GM23338 (cell line): Measurements from ENCODE around the gene POLA1. TPM values are rescaled to one million over a fixed set of nuclear protein-coding genes. Genes with fewer than 3 reads are reported as not detected.

ENCODE experiments used
- ATAC-seq: fragments of 200-7000 bp; cut with Tn5 transposase; 3 replicates; pipeline ENCODE4 v1.9.1; 2020
- DNase-seq: peaks from one replicate; pipeline ENCODE4 v3.0.0-alpha.2; 2015; ENCODE audit warnings: low spot score
- H2AFZ ChIP-seq: fragments of 200-600 bp; sonication (generic); 2 replicates; pipeline ENCODE4 v1.8.0; 2016; ENCODE audit warnings: antibody characterized with exemption, mild to moderate bottlenecking, moderate library complexity
- H3F3A ChIP-seq: fragments of 200-600 bp; sonication (generic); replicated peaks from 2 replicates; pipeline ENCODE4 v1.8.0; 2017; ENCODE audit warnings: antibody characterized with exemption, mixed run types, low read depth
- H3K27ac ChIP-seq: fragments of 200-600 bp; sonication (generic); 2 replicates; pipeline ENCODE4 v1.6.1; 2016; ENCODE audit warnings: low read depth
- H3K27me3 ChIP-seq: fragments of 200-600 bp; sonication (generic); 2 replicates; pipeline ENCODE4 v1.8.0; 2016; ENCODE audit warnings: mild to moderate bottlenecking, mixed run types, moderate library complexity; ENCODE audit not compliant: insufficient read depth
- H3K36me3 ChIP-seq: fragments of 200-600 bp; sonication (generic); 2 replicates; pipeline ENCODE4 v1.8.0; 2016; ENCODE audit warnings: mild to moderate bottlenecking; ENCODE audit not compliant: insufficient read depth
- H3K4me1 ChIP-seq: fragments of 200-600 bp; sonication (generic); 2 replicates; pipeline ENCODE4 v1.8.0; 2016; ENCODE audit warnings: mild to moderate bottlenecking, moderate library complexity; ENCODE audit not compliant: insufficient read depth
- H3K4me2 ChIP-seq: fragments of 200-600 bp; sonication (generic); 2 replicates; pipeline ENCODE4 v1.7.1; 2017; ENCODE audit warnings: mixed run types
- H3K4me3 ChIP-seq: fragments of 200-600 bp; sonication (generic); 2 replicates; pipeline ENCODE4 v1.6.1; 2016; ENCODE audit warnings: mixed run types
- H3K79me2 ChIP-seq: fragments of 200-600 bp; sonication (generic); replicated peaks from 2 replicates; pipeline ENCODE4 v1.8.0; 2017; ENCODE audit warnings: mild to moderate bottlenecking; ENCODE audit not compliant: insufficient read depth
- H3K9me2 ChIP-seq: fragments of 200-600 bp; sonication (generic); 2 replicates; pipeline ENCODE4 v1.8.0; 2017; ENCODE audit not compliant: insufficient read depth
- H4K20me1 ChIP-seq: fragments of 200-600 bp; sonication (generic); replicated peaks from 2 replicates; pipeline ENCODE4 v1.8.0; 2017; ENCODE audit warnings: mild to moderate bottlenecking; ENCODE audit not compliant: insufficient read depth
- H3K27ac Mint-ChIP-seq: 2 replicates; pipeline ENCODE4 v1.8.0; 2020; ENCODE audit warnings: inconsistent platforms, mild to moderate bottlenecking, moderate library complexity, mixed read lengths
- H3K27me3 Mint-ChIP-seq: 3 replicates; pipeline ENCODE4 v1.8.0; 2022; ENCODE audit warnings: low read depth, mild to moderate bottlenecking, moderate library complexity, mixed read lengths, inconsistent platforms; ENCODE audit not compliant: insufficient read depth, poor library complexity
- H3K36me3 Mint-ChIP-seq: 3 replicates; pipeline ENCODE4 v1.8.0; 2021; ENCODE audit warnings: low read depth, mild to moderate bottlenecking, inconsistent platforms, moderate library complexity, mixed read lengths
- H3K4me1 Mint-ChIP-seq: 3 replicates; pipeline ENCODE4 v1.8.0; 2020; ENCODE audit warnings: mild to moderate bottlenecking, inconsistent platforms, mixed read lengths
- H3K4me3 Mint-ChIP-seq: 3 replicates; pipeline ENCODE4 v1.8.0; 2021; ENCODE audit warnings: moderate library complexity, mild to moderate bottlenecking, inconsistent platforms, mixed read lengths
- H3K9me3 Mint-ChIP-seq: 3 replicates; pipeline ENCODE4 v1.8.0; 2020; ENCODE audit warnings: moderate library complexity, mild to moderate bottlenecking, inconsistent platforms, mixed read lengths
- CTCF ChIP-seq, 2 experiments: fragments of 200-600 bp in 1 of 2; sonication (generic) in 1 of 2; conservative IDR thresholded peaks; 2 replicates each; pipeline versions ENCODE4 v1.5.1 to v1.6.1; 2016 to 2017; ENCODE audit warnings: antibody characterized with exemption in 2 of 2, low read depth in 2 of 2, mild to moderate bottlenecking in 2 of 2, moderate library complexity in 1 of 2
- ETS1 ChIP-seq: IDR thresholded peaks from 2 replicates; pipeline ENCODE4 v1.6.1; 2016; ENCODE audit warnings: antibody characterized with exemption
- EZH2 ChIP-seq: fragments of 200-600 bp; sonication (generic); IDR thresholded peaks from one replicate; pipeline ENCODE4 v1.8.0; 2017; ENCODE audit warnings: antibody characterized with exemption, mild to moderate bottlenecking, low read depth; ENCODE audit not compliant: unreplicated experiment
- EZH2phosphoT487 ChIP-seq: fragments of 200-600 bp; sonication (generic); IDR thresholded peaks from one replicate; pipeline ENCODE4 v1.8.1; 2018; ENCODE audit warnings: antibody characterized with exemption; ENCODE audit not compliant: unreplicated experiment
- JUNB ChIP-seq: IDR thresholded peaks from one replicate; pipeline ENCODE4 v1.6.1; 2016; ENCODE audit warnings: antibody characterized with exemption; ENCODE audit not compliant: unreplicated experiment
- NANOG ChIP-seq: IDR thresholded peaks from 2 replicates; pipeline ENCODE4 v1.6.1; 2016; ENCODE audit warnings: antibody characterized with exemption, borderline replicate concordance
- STAT1 ChIP-seq: IDR thresholded peaks from one replicate; pipeline ENCODE4 v1.6.1; 2016; ENCODE audit warnings: antibody characterized with exemption; ENCODE audit not compliant: unreplicated experiment
- ZNF331 ChIP-seq: fragments of 250-450 bp; sonication (Bioruptor Pico); IDR thresholded peaks from 2 replicates; pipeline ENCODE4 v1.5.0; 2020; ENCODE audit warnings: low read depth, mild to moderate bottlenecking, moderate library complexity
- ZNF462 ChIP-seq: fragments of 250-450 bp; sonication (Bioruptor Pico); IDR thresholded peaks from 2 replicates; pipeline ENCODE4 v1.5.0; 2020; ENCODE audit warnings: mild to moderate bottlenecking, moderate library complexity
- polyA plus RNA-seq: library from polyadenylated mRNA; unstranded; fragments of >200 nt; fragmentation: Nextera tagmentation; extraction: Ambion mirVana; gene quantifications from 2 replicates; pipeline ENCODE4 v1.2.1, GENCODE V29; 2016
- total RNA-seq: library from RNA; depleted of rRNA; stranded (reverse); fragments of >200 nt; shearing (Covaris generic); gene quantifications from 2 replicates; pipeline ENCODE4 v1.2.3, GENCODE V29; 2014

The POLA1 gene
- total and polyA plus RNA-seq, 2 experiments from 2014 or later = 12.6 to 36.6 TPM

GRCh38 chrX:25014366-25014838, 320.7 kb downstream of the POLA1 start:
- no peak for DNase-seq
- no peaks in the 10 kb centered on the region for H3F3A ChIP-seq
- Mint-ChIP-seq H3K4me3 (peak overlapping the region; percentile 59; the same call in 2 of the 3 replicates), H3K36me3 (no peaks in the 10 kb centered on the region), H3K27me3 (peaks cover 93% of the 10 kb centered on the region), H3K27ac (no peak overlapping the region), H3K4me1 (peaks cover 22% of the 10 kb centered on the region), H3K9me3 (0 out of 3 replicates have a peak, but pooled peaks cover 3% of the 10 kb centered on the region)
- no peaks in the 10 kb centered on the region for H3K79me2 ChIP-seq
- H3K4me3 ChIP-seq = peak overlapping the region; percentile 51; the same call in 1 of the 2 replicates
- no peak overlapping the region for H2AFZ ChIP-seq
- no peak for ATAC-seq
- H3K9me2 ChIP-seq = no peaks in the 10 kb centered on the region
- peaks cover 48% of the 10 kb centered on the region for H3K4me1 ChIP-seq
- H3K27ac ChIP-seq = no peak overlapping the region
- no peaks in the 10 kb centered on the region for H3K36me3 ChIP-seq
- TF ChIP-seq EZH2 (peak; percentile 58), ETS1 (no peak)
- H3K4me2 ChIP-seq = peak overlapping the region; percentile 55; the same call in 1 of the 2 replicates
- no peaks in the 10 kb centered on the region for H4K20me1 ChIP-seq
- peaks cover 98% of the 10 kb centered on the region for H3K27me3 ChIP-seq

- ATAC-seq = peak; percentile 70
- H3K79me2 ChIP-seq = no peaks in the 10 kb centered on the region
- no peaks in the 10 kb centered on the region for H3K9me2 ChIP-seq
- H3K4me3 ChIP-seq = peak within 1 kb of the TSS; percentile 52
- H4K20me1 ChIP-seq = no peaks in the 10 kb centered on the region
- DNase-seq = peak; percentile 88
- Mint-ChIP-seq H3K4me1 (peaks cover 26% of the 10 kb centered on the region), H3K36me3 (no peaks in the 10 kb centered on the region), H3K27me3 (peaks cover 91% of the 10 kb centered on the region), H3K9me3 (0 out of 3 replicates have a peak, but pooled peaks cover 3% of the 10 kb centered on the region), H3K27ac (no peak within 1 kb of the TSS), H3K4me3 (peak within 1 kb of the TSS; percentile 73)
- peak within 1 kb of the TSS; percentile 47 for H2AFZ ChIP-seq
- peaks cover 96% of the 10 kb centered on the region for H3K27me3 ChIP-seq
- H3K4me2 ChIP-seq = peak within 1 kb of the TSS; percentile 77
- no peak within 1 kb of the TSS for H3K27ac ChIP-seq
- H3F3A ChIP-seq = no peaks in the 10 kb centered on the region
- peaks cover 39% of the 10 kb centered on the region for H3K4me1 ChIP-seq
- no peaks in the 10 kb centered on the region for H3K36me3 ChIP-seq
- no peak for TF ChIP-seq JUNB
- no peak for TF ChIP-seq ZNF462 (CRISPR knock-in tag)
- TF ChIP-seq STAT1 = no peak
- no peak for TF ChIP-seq ZNF331 (CRISPR knock-in tag)
- no peak for TF ChIP-seq CTCF (conservative IDR thresholded peaks at IDR 0.05; ENCODE audit: low read depth in 2 of 2)
- TF ChIP-seq EZH2phosphoT487 = no peak
- no peak for TF ChIP-seq NANOG
Observed at GRCh38 chrX:25015486-25016360, 322.0 kb downstream of the POLA1 start, which contains the start of gene ARX. Gene ARX, minus strand, starts transcription at chrX:25015965. Its CDS starts 228 bp downstream, at chrX:25015737.
